Activated CD8-positive, alpha-beta memory T cell treated with anti-CD3 and anti-CD28 coated beads for 48 hours (primary cell): ENCODE data around the gene SLC9B1.

Source experiments
- DNase-seq, 3 experiments: peaks; one replicate each; pipeline ENCODE4 v3.0.0-alpha.2; 2020; ENCODE audit warnings: low read depth in 2 of 3, low spot score in 2 of 3

SLC9B1 gene, protein sequence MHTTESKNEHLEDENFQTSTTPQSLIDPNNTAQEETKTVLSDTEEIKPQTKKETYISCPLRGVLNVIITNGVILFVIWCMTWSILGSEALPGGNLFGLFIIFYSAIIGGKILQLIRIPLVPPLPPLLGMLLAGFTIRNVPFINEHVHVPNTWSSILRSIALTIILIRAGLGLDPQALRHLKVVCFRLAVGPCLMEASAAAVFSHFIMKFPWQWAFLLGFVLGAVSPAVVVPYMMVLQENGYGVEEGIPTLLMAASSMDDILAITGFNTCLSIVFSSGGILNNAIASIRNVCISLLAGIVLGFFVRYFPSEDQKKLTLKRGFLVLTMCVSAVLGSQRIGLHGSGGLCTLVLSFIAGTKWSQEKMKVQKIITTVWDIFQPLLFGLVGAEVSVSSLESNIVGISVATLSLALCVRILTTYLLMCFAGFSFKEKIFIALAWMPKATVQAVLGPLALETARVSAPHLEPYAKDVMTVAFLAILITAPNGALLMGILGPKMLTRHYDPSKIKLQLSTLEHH

GRCh38 chr4:103019308-103020124 is at the start of gene SLC9B1:
TSS of gene SLC9B1 (minus strand) at chr4:103019705. CDS start at chr4:102991711, 27,994 bp downstream.
- peak; percentile 88 to 90 (median 89) for DNase-seq

- DNase-seq: no peak
Measured at GRCh38 chr4:103067841-103068547, 48.5 kb upstream of the SLC9B1 start.

GRCh38 chr4:103060453-103061148 is 41.1 kb upstream of the SLC9B1 start:
- no peak for DNase-seq

DNA sequence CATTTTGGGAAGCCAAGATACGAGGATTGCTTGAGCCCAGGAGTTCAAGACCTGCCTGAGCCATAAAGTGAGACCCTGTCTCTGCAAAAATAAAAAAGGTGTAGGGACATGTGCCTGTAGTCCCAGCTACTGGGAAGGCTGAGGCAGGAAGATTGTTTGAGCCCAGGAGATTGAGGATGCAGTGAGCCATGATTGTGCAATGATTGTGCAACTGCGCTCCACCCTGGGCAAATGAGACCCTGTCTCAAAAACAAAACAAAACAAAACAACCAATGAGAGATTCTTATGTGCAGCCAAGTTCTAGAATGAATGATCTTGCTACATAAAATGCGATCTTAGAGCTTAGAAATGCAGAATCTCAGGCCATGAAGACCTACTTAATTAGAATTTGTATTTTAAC is 34.5 kb upstream of the SLC9B1 start:
- DNase-seq: no peak

DNA sequence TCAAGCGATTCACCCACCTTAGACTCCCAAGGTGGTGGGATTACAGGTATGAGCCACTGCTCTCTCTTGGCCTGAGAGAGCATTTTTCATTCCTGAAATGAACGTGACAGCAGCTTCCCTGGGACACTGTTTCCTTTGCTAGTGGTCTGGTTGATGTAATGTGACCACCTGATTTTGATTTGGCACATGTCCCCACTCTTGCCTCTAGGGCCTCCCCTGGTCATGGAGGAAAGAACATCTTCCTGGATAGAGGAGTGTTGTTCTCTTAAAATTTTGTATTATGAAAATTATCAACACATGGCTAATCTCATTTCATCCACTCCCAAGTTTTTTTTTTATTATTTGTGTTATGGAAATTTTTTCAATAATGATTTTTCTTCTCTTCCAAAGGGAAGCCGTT is 33.3 kb upstream of the SLC9B1 start:
- DNase-seq: no peak

DNA sequence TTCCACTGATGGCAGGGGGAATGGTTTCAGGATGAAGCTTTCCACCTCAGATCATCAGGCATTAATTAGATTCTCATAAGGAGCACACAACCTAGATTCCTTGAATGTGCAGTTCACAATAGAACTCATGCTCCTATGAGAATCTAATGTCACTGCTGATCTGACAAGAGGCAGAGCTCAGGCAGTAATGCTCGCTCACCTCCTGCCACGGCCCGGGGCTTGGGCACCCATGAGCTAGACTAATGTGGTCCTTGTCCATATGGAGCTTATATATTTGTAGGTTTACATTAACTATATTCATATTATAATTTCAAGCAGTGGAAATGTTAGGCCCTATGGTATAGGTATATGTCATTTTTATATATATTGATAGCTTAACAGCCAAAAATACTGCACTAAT is 32.6 kb upstream of the SLC9B1 start:
- DNase-seq: no peak

DNA sequence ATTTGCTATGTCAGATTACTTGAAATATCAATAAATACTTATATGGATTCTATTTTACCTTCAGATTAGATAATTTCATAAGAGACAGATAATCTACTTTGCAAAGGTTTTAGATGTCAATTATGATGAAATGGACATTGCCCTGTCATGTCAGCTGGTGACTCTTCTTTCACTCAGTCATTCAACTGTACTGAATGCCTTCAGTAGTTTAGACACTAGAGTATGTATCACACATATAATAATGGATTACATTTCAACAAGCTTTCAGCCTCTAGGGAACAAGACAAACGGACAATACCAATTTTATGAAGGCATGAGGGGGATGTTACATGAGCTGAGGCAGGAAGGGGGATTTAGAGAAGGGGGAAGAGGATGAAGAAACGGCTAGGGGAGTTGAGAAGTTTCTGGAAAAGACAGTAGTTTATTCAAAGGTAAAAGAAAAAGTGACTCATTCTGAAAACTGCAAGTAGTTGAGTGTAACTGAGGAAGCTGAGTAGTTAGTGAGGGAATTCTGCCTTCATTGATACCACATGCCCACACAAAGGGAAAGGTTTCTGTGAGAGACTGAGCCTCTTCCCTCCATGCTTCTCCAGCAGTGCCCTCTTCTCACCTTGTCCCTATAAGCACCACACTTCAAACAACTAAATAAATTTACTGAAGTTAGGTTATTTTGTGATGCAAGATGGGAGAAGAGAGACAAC is 31.4 kb upstream of the SLC9B1 start:
- DNase-seq: no peak

DNA sequence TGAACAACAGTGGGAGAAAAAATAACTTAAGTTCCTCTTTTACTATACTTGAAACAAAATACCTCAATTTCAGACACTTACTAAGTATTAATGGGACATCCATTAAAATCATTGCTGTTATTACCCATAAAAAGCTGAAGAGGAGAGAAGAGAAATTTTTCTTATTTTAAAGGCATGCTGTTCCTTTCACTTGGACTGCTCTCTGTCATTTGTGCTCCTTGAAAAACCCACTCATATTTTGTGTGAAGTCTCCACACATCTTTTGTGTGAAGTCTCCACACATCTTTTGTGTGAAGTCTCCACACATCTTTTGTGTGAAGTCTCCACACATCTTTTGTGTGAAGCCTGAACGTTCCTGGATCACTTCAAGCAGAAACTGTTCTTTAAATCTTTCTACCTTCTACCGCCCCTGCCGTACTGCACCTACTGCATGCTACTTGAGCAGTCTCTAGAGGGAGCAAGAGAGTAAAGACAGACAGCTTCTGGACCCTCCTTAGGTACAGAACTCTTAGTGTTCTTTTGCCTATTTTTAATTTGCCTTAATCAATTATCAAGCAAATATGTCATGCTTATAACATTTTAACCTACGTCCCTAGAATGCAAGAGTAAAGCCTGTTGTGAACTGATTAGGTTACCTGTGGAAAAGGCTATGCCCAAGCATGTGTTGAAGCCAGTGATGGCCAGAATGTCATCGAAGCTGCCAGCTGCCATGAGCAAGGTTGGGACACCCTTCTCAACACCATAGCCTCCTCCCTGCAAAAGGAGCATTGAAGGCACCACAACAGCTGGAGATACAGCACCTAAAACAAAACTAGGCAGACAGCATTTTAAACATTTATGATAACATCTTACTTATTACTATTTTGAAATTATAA is 27.1 kb upstream of the SLC9B1 start:
- DNase-seq: no peak

DNA sequence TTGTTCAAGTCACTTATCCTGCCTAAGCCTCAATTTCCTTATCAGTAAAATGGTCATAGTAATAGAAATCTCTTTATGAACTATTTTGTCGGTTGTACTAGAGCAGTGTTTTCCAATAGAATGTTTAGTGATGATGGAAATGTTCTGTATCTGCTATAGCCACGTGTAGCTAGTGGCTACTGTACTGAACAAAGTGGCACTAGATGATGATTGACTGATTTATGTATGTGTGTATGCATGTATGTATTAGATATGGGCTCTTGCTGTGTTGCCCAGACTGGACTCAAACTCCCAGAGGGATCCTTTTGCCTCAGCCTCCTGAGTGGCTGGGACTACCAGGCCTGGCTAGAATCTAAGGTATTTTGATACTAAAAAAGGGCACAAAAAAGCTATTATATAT is 24.7 kb upstream of the SLC9B1 start:
- DNase-seq: no peak

DNA sequence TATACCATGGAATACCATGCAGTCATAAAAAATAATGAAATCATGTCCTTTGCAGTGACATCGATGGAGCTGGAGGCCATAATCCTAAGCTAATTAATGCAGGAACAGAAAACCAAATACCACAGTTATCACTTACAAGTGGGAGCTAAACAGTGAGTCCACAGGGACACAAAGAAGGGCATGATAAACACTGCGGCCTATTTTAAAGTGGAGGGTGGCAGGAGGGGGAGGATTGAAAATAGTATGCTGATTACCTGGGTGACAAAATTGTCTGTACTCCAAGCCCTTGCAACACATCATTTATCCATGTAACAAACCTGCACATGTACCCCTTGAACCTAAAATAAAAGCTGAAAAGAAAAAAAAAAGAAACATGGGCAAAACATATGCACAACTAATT is 16.7 kb upstream of the SLC9B1 start:
- DNase-seq: no peak

DNA sequence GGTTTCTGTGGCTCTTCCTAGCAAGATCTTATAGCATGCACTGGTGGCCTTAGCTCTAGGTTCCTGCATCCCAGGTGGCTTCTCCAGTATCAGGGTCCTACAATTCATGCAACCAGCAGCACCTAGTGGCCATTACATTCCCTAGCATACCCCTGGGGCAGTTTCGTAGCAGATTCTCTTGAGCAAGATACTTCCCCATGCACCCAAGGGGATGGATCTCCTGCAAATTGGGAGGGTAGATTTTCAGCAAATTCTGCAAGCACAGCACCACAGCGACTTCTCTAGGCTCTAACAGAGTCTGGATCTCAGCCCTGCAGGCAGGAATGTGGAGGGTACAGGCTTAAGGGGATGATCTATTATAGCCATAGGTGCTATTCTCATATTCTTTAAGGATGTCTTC is 13.1 kb upstream of the SLC9B1 start:
- DNase-seq: no peak

DNA sequence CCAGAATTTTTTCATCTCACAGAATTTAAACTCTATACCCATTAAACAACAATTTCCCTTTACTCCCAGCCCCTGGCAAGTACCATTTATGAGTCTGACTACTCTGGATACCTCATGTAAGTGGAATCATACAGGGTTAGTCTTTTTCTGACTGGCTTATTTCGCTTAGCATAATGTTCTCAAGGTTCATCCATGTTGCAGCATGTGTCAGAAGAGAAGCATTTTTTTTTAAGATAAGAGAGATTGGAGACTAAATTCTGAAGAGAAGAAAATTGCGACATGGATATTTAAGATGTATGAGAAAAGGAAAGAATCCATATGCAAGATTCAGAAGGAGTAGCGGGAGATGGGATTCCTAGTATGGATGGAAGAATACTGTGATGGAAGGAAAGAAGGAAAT is 11.3 kb upstream of the SLC9B1 start:
- no peak for DNase-seq

DNA sequence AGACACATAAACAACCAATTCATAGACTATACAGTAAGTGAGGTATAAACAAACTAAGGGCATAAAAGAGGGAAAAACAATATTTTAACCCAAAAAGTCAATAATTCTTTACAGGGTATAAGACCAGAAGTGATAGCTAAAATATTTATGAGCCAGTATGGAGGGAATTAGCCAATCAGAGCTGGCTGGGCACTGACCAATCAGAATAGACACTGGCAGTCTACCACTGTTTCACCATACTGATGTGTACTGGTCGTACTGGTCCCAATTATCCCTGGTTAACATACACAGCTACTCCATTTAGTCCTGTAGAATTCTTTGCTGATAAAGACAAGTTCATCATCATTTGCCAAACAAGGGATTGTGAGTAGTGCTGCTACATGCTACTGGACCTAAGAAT is 9.8 kb upstream of the SLC9B1 start:
- no peak for DNase-seq

DNA sequence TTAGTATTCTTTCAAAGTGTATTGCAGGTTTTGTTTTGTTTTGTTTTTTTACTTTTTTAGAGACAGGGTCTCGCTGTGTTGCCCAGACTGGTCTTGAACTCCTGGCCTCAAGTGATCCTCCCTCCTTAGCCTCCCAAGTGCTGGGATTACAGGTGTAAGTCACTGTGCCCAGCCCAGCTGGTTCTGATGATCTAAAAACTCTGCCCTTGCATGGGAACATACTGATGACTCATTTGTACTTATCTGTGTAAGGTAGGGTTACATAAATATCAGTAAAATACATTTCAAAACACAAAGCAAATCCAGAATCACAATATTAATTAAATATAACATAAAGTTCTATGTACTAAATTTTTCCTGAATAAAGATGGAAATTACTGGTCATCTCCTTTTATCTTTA is 7.4 kb upstream of the SLC9B1 start:
- no peak for DNase-seq

DNA sequence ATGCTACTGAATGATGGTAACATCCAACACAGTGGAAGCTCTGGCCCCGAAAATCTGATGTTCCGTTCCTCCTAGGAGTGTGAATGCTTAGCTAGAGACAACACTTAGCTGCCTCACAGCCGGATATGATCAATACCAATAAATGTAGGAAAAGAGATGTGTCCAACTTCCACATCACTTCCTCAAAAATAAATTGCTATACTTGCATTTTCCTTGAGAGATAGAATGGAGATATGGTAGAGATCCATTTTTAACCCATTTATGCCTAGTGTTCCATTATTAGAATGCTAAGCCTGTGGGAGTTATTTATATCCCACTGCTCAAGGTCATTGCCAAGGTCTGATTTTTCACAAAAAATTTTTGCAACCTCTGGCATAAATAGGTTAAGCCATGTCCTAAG is 5.5 kb upstream of the SLC9B1 start:
- no peak for DNase-seq

DNA sequence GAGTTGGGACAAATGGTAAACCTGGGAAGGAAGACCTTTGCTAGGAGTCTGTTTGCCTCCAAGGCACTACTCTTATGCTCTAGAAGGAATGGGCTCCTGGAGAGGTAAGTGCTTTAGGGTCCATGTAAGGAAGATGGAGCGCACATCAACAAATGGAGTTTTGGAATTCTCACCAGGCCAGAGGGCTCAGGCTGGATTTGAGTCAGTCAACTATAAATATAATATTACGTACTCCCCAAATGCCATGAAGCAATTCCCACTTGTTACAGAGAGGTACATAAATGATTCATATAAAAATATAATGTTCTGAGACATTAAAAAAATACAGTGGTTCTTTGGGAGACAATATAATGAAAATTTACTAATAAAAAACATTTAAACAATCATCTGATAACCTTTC is 1.6 kb upstream of the SLC9B1 start:
- no peak for DNase-seq

DNA sequence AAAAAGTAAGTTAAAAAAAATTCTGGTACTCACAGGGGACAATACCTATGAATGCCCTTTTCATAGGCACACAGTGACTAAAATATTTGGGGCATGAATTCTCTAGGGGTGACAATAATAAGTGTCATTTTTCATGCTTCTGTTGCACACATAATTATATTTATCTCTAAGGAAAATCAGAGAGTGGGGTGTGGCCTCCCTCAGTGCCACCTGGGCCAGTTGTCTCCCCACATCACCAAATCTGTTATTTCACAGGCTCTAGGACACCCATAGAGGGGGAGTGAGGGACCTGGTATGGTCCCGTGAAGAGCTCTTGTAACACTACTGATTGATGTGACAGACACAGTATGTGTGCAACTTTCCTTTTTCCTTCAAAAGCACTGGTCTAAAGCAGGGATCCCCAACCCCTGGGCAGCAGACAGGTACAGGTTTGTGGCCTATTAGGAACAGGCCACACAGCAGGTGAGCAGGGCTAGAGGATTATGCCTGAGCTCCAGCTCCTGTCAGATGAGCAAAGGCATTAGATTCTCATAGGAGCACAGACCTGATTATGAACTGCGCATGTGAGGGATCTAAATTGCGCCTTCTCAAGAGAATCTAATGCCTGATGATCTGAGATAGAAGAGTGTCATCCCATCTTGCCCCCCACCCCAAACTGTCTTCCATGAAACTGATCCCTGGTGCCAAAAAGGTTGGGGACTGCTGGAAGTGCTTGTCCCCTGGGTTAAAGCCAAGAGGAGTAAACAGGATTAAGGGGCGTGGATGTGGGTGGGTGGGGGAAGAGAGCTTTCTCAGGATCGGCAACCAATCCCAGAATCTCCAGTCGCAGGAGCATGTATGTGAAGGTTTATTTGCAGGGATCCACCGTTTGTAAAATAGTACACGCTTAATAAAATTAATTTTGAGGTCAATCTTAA is 856 bp downstream of the SLC9B1 start:
- DNase-seq: no peak

- DNase-seq: no peak
Measured at GRCh38 chr4:103012551-103012950, 7.0 kb downstream of the SLC9B1 start.
